Endothelial cell of umbilical vein (primary cell): ENCODE data around the gene USP28.

Source experiments
- POLR2A ChIP-seq: IDR thresholded peaks from 2 replicates; pipeline ENCODE4 v1.6.1; 2012; ENCODE audit warnings: low read depth, mild to moderate bottlenecking, control low read depth, low read length
- TF ChIP-seq, protein P1 (sequence below), 2 donors: IDR thresholded peaks; 1 replicate in 1 of 2; 2 replicates in 1 of 2; pipeline ENCODE4 v1.5.1; 2011; ENCODE audit warnings: low read length in 2 of 2, mild to moderate bottlenecking in 2 of 2, moderate library complexity in 2 of 2, control low read depth in 1 of 2, inconsistent platforms in 1 of 2, low read depth in 1 of 2; ENCODE audit not compliant: insufficient read depth in 1 of 2; ENCODE audit errors: extremely low read depth in 1 of 2

DNA sequence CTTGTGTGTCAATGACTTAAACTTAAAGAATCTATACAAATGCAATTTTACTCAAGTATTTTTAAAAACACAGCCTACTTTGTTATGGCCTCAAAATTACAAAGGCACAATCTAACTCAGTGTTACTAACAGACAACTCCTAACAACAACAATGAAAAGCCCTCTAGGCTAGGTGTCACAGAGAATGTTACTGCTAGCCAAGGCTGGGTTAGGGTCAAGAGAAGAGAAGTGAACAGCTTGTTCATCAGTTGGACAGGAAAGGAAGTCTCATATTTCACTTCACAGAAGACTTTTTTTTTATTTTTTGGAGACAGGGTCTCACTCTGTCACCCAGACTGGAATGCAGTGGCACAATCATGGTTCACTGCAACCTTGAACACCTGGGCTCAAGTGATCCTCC lies 69.7 kb downstream of the USP28 start:
- TF ChIP-seq, protein P1, sequence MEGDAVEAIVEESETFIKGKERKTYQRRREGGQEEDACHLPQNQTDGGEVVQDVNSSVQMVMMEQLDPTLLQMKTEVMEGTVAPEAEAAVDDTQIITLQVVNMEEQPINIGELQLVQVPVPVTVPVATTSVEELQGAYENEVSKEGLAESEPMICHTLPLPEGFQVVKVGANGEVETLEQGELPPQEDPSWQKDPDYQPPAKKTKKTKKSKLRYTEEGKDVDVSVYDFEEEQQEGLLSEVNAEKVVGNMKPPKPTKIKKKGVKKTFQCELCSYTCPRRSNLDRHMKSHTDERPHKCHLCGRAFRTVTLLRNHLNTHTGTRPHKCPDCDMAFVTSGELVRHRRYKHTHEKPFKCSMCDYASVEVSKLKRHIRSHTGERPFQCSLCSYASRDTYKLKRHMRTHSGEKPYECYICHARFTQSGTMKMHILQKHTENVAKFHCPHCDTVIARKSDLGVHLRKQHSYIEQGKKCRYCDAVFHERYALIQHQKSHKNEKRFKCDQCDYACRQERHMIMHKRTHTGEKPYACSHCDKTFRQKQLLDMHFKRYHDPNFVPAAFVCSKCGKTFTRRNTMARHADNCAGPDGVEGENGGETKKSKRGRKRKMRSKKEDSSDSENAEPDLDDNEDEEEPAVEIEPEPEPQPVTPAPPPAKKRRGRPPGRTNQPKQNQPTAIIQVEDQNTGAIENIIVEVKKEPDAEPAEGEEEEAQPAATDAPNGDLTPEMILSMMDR (IDR thresholded peaks at IDR 0.05; ENCODE audit: extremely low read depth in 1 of 2, insufficient read depth in 1 of 2, low read depth in 1 of 2, low read length in 2 of 2) = no peak
- no peak for TF ChIP-seq POLR2A
